ENCODE results near the gene TMEM151B.

GRCh38 chr6:44303842-44304241, 33.6 kb downstream of the TMEM151B start:
- TF ChIP-seq CTCF (IDR thresholded peaks at IDR 0.05) (no peak), POLR2AphosphoS5 (IDR thresholded peaks at IDR 0.05) (no peak), EP300 (IDR thresholded peaks at IDR 0.05; ENCODE audit: low read depth) (no peak)

All from transverse colon (tissue), 4 donors.